Measurements from ENCODE around the gene IFNE. TPM values are rescaled to one million over a fixed set of nuclear protein-coding genes. Genes with fewer than 3 reads are reported as not detected.

IFNE gene
- total and polyA plus RNA-seq, 4 donors: not detected

DNA sequence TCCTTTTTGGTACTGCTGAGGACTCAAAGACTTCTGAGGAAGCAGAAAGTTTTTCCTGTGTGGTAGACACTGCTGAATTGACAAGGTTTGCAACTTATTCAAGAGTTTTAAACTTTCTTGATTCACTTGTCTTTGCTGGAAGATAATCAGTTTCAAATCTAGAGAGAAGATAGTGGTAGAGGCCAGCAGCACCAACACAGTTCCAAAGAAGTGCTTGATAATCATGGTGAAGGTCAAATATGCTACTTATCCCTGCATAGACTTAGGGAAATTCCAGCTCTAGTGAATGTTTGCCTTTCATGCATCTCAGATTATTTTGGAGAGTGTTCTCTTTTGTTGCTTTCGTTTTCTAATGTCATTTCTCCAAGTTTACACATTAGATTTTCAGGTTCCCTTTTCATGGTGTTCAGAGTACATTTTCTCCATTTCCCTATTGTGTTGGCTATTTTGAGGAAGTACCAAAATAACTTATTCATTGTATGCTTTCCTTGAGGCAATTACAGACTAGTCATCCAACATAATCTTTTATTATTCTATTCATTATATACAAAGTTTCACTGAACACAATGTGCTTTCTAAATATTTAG is 550 bp downstream of the IFNE start:
- H3K27me3 ChIP-seq (ENCODE audit: control insufficient read depth in 4 of 4, insufficient read depth in 4 of 4, low read length in 3 of 4): peaks cover 0 to 3% (median 0%) of the 10 kb centered on the region in 4 donors
- no peak for DNase-seq (ENCODE audit: low spot score)
- no peak overlapping the region for H3K4me3 ChIP-seq (ENCODE audit: low read depth in 1 of 3, low read length in 3 of 3)
- no peaks in the 10 kb centered on the region for H3K4me1 ChIP-seq (ENCODE audit: control insufficient read depth in 4 of 4, insufficient read depth in 4 of 4, low read length in 3 of 4)
- TF ChIP-seq TAF1 (conservative IDR thresholded peaks at IDR 0.05): no peak
- no peak for TF ChIP-seq SP1 (IDR thresholded peaks at IDR 0.05)
- TF ChIP-seq FOXA2 (IDR thresholded peaks at IDR 0.05): no peak
- TF ChIP-seq, protein P1, sequence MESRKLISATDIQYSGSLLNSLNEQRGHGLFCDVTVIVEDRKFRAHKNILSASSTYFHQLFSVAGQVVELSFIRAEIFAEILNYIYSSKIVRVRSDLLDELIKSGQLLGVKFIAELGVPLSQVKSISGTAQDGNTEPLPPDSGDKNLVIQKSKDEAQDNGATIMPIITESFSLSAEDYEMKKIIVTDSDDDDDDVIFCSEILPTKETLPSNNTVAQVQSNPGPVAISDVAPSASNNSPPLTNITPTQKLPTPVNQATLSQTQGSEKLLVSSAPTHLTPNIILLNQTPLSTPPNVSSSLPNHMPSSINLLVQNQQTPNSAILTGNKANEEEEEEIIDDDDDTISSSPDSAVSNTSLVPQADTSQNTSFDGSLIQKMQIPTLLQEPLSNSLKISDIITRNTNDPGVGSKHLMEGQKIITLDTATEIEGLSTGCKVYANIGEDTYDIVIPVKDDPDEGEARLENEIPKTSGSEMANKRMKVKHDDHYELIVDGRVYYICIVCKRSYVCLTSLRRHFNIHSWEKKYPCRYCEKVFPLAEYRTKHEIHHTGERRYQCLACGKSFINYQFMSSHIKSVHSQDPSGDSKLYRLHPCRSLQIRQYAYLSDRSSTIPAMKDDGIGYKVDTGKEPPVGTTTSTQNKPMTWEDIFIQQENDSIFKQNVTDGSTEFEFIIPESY (IDR thresholded peaks at IDR 0.05): no peak
- TF ChIP-seq FOXA1 (IDR thresholded peaks at IDR 0.05): no peak
- no peak for TF ChIP-seq NR2F2 (IDR thresholded peaks at IDR 0.05)
- TF ChIP-seq YY1 (IDR thresholded peaks at IDR 0.05): no peak
- TF ChIP-seq, protein P2, sequence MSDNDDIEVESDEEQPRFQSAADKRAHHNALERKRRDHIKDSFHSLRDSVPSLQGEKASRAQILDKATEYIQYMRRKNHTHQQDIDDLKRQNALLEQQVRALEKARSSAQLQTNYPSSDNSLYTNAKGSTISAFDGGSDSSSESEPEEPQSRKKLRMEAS (IDR thresholded peaks at IDR 0.05): no peak
- TF ChIP-seq RAD21 (IDR thresholded peaks at IDR 0.05): no peak
- TF ChIP-seq, protein P3, sequence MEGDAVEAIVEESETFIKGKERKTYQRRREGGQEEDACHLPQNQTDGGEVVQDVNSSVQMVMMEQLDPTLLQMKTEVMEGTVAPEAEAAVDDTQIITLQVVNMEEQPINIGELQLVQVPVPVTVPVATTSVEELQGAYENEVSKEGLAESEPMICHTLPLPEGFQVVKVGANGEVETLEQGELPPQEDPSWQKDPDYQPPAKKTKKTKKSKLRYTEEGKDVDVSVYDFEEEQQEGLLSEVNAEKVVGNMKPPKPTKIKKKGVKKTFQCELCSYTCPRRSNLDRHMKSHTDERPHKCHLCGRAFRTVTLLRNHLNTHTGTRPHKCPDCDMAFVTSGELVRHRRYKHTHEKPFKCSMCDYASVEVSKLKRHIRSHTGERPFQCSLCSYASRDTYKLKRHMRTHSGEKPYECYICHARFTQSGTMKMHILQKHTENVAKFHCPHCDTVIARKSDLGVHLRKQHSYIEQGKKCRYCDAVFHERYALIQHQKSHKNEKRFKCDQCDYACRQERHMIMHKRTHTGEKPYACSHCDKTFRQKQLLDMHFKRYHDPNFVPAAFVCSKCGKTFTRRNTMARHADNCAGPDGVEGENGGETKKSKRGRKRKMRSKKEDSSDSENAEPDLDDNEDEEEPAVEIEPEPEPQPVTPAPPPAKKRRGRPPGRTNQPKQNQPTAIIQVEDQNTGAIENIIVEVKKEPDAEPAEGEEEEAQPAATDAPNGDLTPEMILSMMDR (IDR thresholded peaks at IDR 0.05; ENCODE audit: low read depth, low read length, missing input control): no peak
- no peak for TF ChIP-seq EGR1 (IDR thresholded peaks at IDR 0.05; ENCODE audit: low read depth in 2 of 2)
- H3K9ac ChIP-seq (ENCODE audit: low read depth in 1 of 2, low read length in 2 of 2): no peak overlapping the region
- H3K27ac ChIP-seq (ENCODE audit: low read depth in 1 of 2, low read length in 2 of 2): no peak overlapping the region
- no peaks in the 10 kb centered on the region for H3K36me3 ChIP-seq (ENCODE audit: control insufficient read depth in 4 of 4, insufficient read depth in 3 of 4, low read depth in 1 of 4, low read length in 3 of 4)
- 31% methylated on average over 1 of the region's 1 CpG for WGBS
- H3K9me3 ChIP-seq (ENCODE audit: control insufficient read depth in 4 of 4, low read length in 3 of 4): no peaks in the 10 kb centered on the region

DNA sequence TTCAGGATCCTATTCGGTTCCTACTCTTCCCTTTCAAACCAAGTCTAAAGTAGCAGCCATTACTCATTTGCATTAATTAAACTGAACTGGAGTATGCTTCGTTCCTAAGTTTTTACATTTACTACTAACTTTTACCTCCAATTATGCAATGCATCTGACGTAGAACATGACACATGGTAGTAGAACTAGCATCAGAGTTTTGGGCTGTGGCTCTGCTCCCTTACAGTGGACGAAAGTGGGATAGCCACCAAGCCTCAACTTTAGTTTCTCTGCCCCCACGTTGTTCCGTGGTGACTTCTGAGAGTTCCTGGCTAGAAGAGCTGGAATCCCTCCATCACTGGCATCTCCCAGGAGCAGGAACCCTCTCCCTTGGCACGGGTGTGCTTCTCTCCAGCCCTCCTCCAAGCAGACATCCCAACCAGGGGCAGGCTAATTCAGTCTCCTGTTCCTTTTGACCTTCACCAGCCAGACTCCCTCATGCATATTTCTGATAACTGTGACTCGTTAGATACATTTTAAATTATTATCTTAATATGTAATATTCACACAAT is 2.9 kb downstream of the IFNE start:
- no peak overlapping the region for H3K4me3 ChIP-seq (ENCODE audit: low read depth in 1 of 3, low read length in 3 of 3)
- H3K9me3 ChIP-seq (ENCODE audit: control insufficient read depth in 4 of 4, low read length in 3 of 4): no peaks in the 10 kb centered on the region
- H3K9ac ChIP-seq (ENCODE audit: low read depth in 1 of 2, low read length in 2 of 2): no peak overlapping the region
- no peaks in the 10 kb centered on the region for H3K36me3 ChIP-seq (ENCODE audit: control insufficient read depth in 4 of 4, insufficient read depth in 3 of 4, low read depth in 1 of 4, low read length in 3 of 4)
- 61% methylated on average over 8 of the region's 8 CpGs for WGBS
- peaks cover 0 to 3% (median 0%) of the 10 kb centered on the region in 4 donors for H3K27me3 ChIP-seq (ENCODE audit: control insufficient read depth in 4 of 4, insufficient read depth in 4 of 4, low read length in 3 of 4)
- TF ChIP-seq, protein P4, sequence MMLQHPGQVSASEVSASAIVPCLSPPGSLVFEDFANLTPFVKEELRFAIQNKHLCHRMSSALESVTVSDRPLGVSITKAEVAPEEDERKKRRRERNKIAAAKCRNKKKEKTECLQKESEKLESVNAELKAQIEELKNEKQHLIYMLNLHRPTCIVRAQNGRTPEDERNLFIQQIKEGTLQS (IDR thresholded peaks at IDR 0.05): no peak
- TF ChIP-seq SP1 (IDR thresholded peaks at IDR 0.05) (no peak), EGR1 (IDR thresholded peaks at IDR 0.05; ENCODE audit: low read depth in 2 of 2) (no peak), TAF1 (conservative IDR thresholded peaks at IDR 0.05) (no peak), JUND (IDR thresholded peaks at IDR 0.05) (no peak), RAD21 (IDR thresholded peaks at IDR 0.05) (no peak), GABPA (IDR thresholded peaks at IDR 0.05 in 1 of 2, conservative IDR thresholded peaks at IDR 0.05 in 1 of 2) (no peak), FOXA1 (IDR thresholded peaks at IDR 0.05) (no peak), NR2F2 (IDR thresholded peaks at IDR 0.05) (no peak), HNF4A (conservative IDR thresholded peaks at IDR 0.05) (no peak)
- TF ChIP-seq, protein P5, sequence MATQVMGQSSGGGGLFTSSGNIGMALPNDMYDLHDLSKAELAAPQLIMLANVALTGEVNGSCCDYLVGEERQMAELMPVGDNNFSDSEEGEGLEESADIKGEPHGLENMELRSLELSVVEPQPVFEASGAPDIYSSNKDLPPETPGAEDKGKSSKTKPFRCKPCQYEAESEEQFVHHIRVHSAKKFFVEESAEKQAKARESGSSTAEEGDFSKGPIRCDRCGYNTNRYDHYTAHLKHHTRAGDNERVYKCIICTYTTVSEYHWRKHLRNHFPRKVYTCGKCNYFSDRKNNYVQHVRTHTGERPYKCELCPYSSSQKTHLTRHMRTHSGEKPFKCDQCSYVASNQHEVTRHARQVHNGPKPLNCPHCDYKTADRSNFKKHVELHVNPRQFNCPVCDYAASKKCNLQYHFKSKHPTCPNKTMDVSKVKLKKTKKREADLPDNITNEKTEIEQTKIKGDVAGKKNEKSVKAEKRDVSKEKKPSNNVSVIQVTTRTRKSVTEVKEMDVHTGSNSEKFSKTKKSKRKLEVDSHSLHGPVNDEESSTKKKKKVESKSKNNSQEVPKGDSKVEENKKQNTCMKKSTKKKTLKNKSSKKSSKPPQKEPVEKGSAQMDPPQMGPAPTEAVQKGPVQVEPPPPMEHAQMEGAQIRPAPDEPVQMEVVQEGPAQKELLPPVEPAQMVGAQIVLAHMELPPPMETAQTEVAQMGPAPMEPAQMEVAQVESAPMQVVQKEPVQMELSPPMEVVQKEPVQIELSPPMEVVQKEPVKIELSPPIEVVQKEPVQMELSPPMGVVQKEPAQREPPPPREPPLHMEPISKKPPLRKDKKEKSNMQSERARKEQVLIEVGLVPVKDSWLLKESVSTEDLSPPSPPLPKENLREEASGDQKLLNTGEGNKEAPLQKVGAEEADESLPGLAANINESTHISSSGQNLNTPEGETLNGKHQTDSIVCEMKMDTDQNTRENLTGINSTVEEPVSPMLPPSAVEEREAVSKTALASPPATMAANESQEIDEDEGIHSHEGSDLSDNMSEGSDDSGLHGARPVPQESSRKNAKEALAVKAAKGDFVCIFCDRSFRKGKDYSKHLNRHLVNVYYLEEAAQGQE (IDR thresholded peaks at IDR 0.05): no peak
- TF ChIP-seq, protein P2 (IDR thresholded peaks at IDR 0.05): no peak
- no peaks in the 10 kb centered on the region for H3K4me1 ChIP-seq (ENCODE audit: control insufficient read depth in 4 of 4, insufficient read depth in 4 of 4, low read length in 3 of 4)
- DNase-seq (ENCODE audit: low spot score): no peak
- no peak overlapping the region for H3K27ac ChIP-seq (ENCODE audit: low read depth in 1 of 2, low read length in 2 of 2)

All from liver (tissue), 9 donors.